H9 (cell line): ENCODE data around the gene HSPB8. TPM values are rescaled to one million over a fixed set of nuclear protein-coding genes. Genes with fewer than 3 reads are reported as not detected.

ENCODE experiments used
- DNase-seq: peaks from one replicate; pipeline ENCODE4 v3.0.0-alpha.2; 2017
- H2AFZ ChIP-seq: one replicate; pipeline ENCODE4 v1.6.1; 2013; ENCODE audit warnings: mild to moderate bottlenecking, low read length, control low read depth, moderate library complexity
- H2AK5ac ChIP-seq: 2 replicates; pipeline ENCODE4 v1.6.1; 2013; ENCODE audit warnings: low read length, control low read depth, mixed read lengths; ENCODE audit not compliant: insufficient read length
- H2BK120ac ChIP-seq: one replicate; pipeline ENCODE4 v1.6.1; 2013; ENCODE audit warnings: low read depth, mild to moderate bottlenecking, low read length, control low read depth, inconsistent platforms; ENCODE audit not compliant: poor library complexity, severe bottlenecking
- H2BK12ac ChIP-seq: 2 replicates; pipeline ENCODE4 v1.6.1; 2013; ENCODE audit warnings: low read length, control low read depth, mixed read lengths, low read depth; ENCODE audit not compliant: insufficient read length
- H2BK15ac ChIP-seq: 2 replicates; pipeline ENCODE4 v1.6.1; 2013; ENCODE audit warnings: low read depth, low read length, control low read depth
- H2BK20ac ChIP-seq: one replicate; pipeline ENCODE4 v1.6.1; 2013; ENCODE audit warnings: low read depth, mild to moderate bottlenecking, low read length, control low read depth, inconsistent platforms; ENCODE audit not compliant: poor library complexity, severe bottlenecking
- H2BK5ac ChIP-seq: 2 replicates; pipeline ENCODE4 v1.6.1; 2013; ENCODE audit warnings: low read length, control low read depth, mixed read lengths; ENCODE audit not compliant: insufficient read length
- H3K14ac ChIP-seq: 2 replicates; pipeline ENCODE4 v1.6.1; 2013; ENCODE audit warnings: low read length, control low read depth; ENCODE audit not compliant: insufficient read depth
- H3K18ac ChIP-seq: 2 replicates; pipeline ENCODE4 v1.6.1; 2013; ENCODE audit warnings: low read depth, mild to moderate bottlenecking, mixed read lengths, low read length, control low read depth; ENCODE audit not compliant: insufficient read length
- H3K23ac ChIP-seq: 2 replicates; pipeline ENCODE4 v1.6.1; 2013; ENCODE audit warnings: low read length, control low read depth, mixed read lengths, low read depth; ENCODE audit not compliant: insufficient read length
- H3K23me2 ChIP-seq: 2 replicates; pipeline ENCODE4 v1.6.1; 2013; ENCODE audit warnings: low read depth, mild to moderate bottlenecking, mixed read lengths, low read length, control low read depth; ENCODE audit not compliant: insufficient read length, poor library complexity, severe bottlenecking
- H3K27ac ChIP-seq: 2 replicates; pipeline ENCODE4 v1.5.1; 2013; ENCODE audit warnings: low read length, control low read depth, mixed read lengths, low read depth; ENCODE audit not compliant: insufficient read length
- H3K27me3 ChIP-seq: 2 replicates; pipeline ENCODE4 v1.6.1; 2013; ENCODE audit warnings: low read length, control low read depth, inconsistent platforms; ENCODE audit not compliant: insufficient read depth
- H3K4ac ChIP-seq: 2 replicates; pipeline ENCODE4 v1.6.1; 2013; ENCODE audit warnings: low read depth, mild to moderate bottlenecking, control low read depth, inconsistent platforms, low read length, moderate library complexity
- H3K4me1 ChIP-seq: 2 replicates; pipeline ENCODE4 v1.6.1; 2013; ENCODE audit warnings: low read length, control low read depth, inconsistent platforms; ENCODE audit not compliant: insufficient read depth
- H3K4me2 ChIP-seq: 2 replicates; pipeline ENCODE4 v1.6.1; 2013; ENCODE audit warnings: low read length, control low read depth, mixed read lengths; ENCODE audit not compliant: insufficient read length, insufficient read depth
- H3K56ac ChIP-seq: 2 replicates; pipeline ENCODE4 v1.6.1; 2013; ENCODE audit warnings: low read depth, mild to moderate bottlenecking, mixed read lengths, low read length, control low read depth; ENCODE audit not compliant: insufficient read length
- H3K79me1 ChIP-seq: 2 replicates; pipeline ENCODE4 v1.6.1; 2013; ENCODE audit warnings: low read depth, mild to moderate bottlenecking, moderate library complexity, low read length, control low read depth, inconsistent platforms; ENCODE audit not compliant: insufficient read depth, poor library complexity, severe bottlenecking
- H3K79me2 ChIP-seq: 2 replicates; pipeline ENCODE4 v1.6.1; 2013; ENCODE audit warnings: low read length, control low read depth, inconsistent platforms; ENCODE audit not compliant: insufficient read depth
- H3K9ac ChIP-seq: 2 replicates; pipeline ENCODE4 v1.6.1; 2013; ENCODE audit warnings: low read length, control low read depth, mixed read lengths; ENCODE audit not compliant: insufficient read length; ENCODE audit errors: extremely low read depth
- H3K9me3 ChIP-seq: one replicate; pipeline ENCODE4 v1.6.1; 2013; ENCODE audit warnings: low read depth, low read length, inconsistent platforms; ENCODE audit not compliant: control insufficient read depth
- H3T11ph ChIP-seq: one replicate; pipeline ENCODE4 v1.6.1; 2013; ENCODE audit warnings: mild to moderate bottlenecking, low read length, control low read depth, inconsistent platforms
- H4K20me1 ChIP-seq: one replicate; pipeline ENCODE4 v1.6.1; 2013; ENCODE audit not compliant: control insufficient read depth, insufficient read length, insufficient read depth
- H4K5ac ChIP-seq: 2 replicates; pipeline ENCODE4 v1.6.1; 2013; ENCODE audit warnings: low read depth, mild to moderate bottlenecking, mixed read lengths, low read length, control low read depth; ENCODE audit not compliant: insufficient read length
- H4K8ac ChIP-seq: replicated peaks from 2 replicates; pipeline ENCODE4 v1.6.1; 2013; ENCODE audit warnings: low read length, control low read depth, mixed read lengths, low read depth; ENCODE audit not compliant: insufficient read length
- H4K91ac ChIP-seq: 2 replicates; pipeline ENCODE4 v1.6.1; 2013; ENCODE audit warnings: low read depth, mild to moderate bottlenecking, moderate library complexity, mixed read lengths, low read length, control low read depth; ENCODE audit not compliant: insufficient read length
- H3K27ac Mint-ChIP-seq, 3 experiments: 2 replicates in 2 of 3; 3 replicates in 1 of 3; pipeline ENCODE4 v1.8.0; 2020 to 2021; ENCODE audit warnings: mixed read lengths in 3 of 3, mild to moderate bottlenecking in 1 of 3, moderate library complexity in 1 of 3
- H3K27me3 Mint-ChIP-seq: 2 replicates; pipeline ENCODE4 v1.8.0; 2021; ENCODE audit warnings: low read depth, mild to moderate bottlenecking, moderate library complexity, mixed read lengths
- H3K36me3 Mint-ChIP-seq, 3 experiments: 2 replicates in 2 of 3; 3 replicates in 1 of 3; pipeline ENCODE4 v1.8.0; 2020 to 2021; ENCODE audit warnings: low read depth in 3 of 3, mixed read lengths in 3 of 3; ENCODE audit not compliant: insufficient read depth in 1 of 3
- H3K4me1 Mint-ChIP-seq, 2 experiments: 2 replicates each; pipeline ENCODE4 v1.8.0; 2020; ENCODE audit warnings: mixed read lengths in 2 of 2
- H3K4me3 Mint-ChIP-seq, 2 experiments: 2 replicates in 1 of 2; 3 replicates in 1 of 2; pipeline ENCODE4 v1.8.0; 2020 to 2021; ENCODE audit warnings: mild to moderate bottlenecking in 2 of 2, mixed read lengths in 2 of 2, moderate library complexity in 1 of 2
- H3K9me3 Mint-ChIP-seq, 2 experiments: 2 replicates in 1 of 2; 3 replicates in 1 of 2; pipeline ENCODE4 v1.8.0; 2020; ENCODE audit warnings: mild to moderate bottlenecking in 2 of 2, mixed read lengths in 2 of 2, moderate library complexity in 1 of 2
- WGBS: extraction: QIAGEN DNeasy Blood & Tissue Kit; methylation state at CpG from one replicate; pipeline ENCODE4 v1.1.7; 2013; ENCODE audit warnings: missing lambda C conversion rate, low lambda C conversion rate, mixed read lengths; ENCODE audit not compliant: insufficient read length; ENCODE audit errors: extremely low coverage; 5-methylcytosine and 5-hydroxymethylcytosine counted together
- total RNA-seq: library from RNA; stranded (reverse); gene quantifications from 2 replicates; pipeline ENCODE4 v1.2.1, GENCODE V29; 2021
- TF ChIP-seq, protein P1 (sequence below): fragments of 200-600 bp; sonication (generic); conservative IDR thresholded peaks from 3 replicates; pipeline ENCODE4 v1.8.0; 2021; ENCODE audit warnings: antibody characterized with exemption, mild to moderate bottlenecking

The HSPB8 gene
- total RNA-seq, 1 experiment from 2014 or later, result 3.0 TPM

DNA sequence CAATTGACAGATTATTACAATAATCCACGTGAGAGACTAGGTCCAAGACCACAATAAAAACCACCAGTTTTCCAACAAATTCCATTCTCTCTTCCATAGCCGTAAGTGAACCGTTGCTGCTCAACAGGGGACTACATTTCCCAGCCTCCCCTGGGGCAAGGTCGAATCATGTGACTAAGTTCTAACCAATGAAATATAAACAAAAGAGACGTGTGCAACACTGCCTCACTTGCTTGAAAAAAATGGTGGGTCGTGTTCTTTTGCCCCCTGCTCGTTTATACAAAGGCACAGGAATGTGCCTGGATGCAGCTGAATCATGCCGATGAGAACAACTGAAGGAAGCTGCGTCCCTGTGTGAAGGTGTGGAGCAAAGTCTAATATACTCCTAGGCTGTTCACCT, 51.1 kb downstream of the HSPB8 start:
- Mint-ChIP-seq H3K27ac (peak overlapping the region in 2 of 3 experiments; percentile 92 to 93; a peak in 5 of 7 replicates), H3K4me1 (peaks cover 52 to 62% of the 10 kb centered on the region in 2 experiments), H3K36me3 (peaks cover 0 to 4% (median 0%) of the 10 kb centered on the region in 3 experiments; a peak in 4 of 7 replicates), H3K4me3 (peak overlapping the region; percentile 48 to 50; a peak in 3 of 5 replicates), H3K9me3 (no peaks in the 10 kb centered on the region; a peak in 2 of 5 replicates), H3K27me3 (peaks cover 8% of the 10 kb centered on the region; the same call in 1 of the 2 replicates)
- no CpG with 5 or more reads among the region's 9 CpGs for WGBS
- no peak overlapping the region for H3K18ac ChIP-seq
- no peak overlapping the region for H2BK5ac ChIP-seq
- no peak overlapping the region for H3K56ac ChIP-seq
- no peak overlapping the region for H3K14ac ChIP-seq
- no peaks in the 10 kb centered on the region for H3K79me1 ChIP-seq
- no peak overlapping the region for H4K8ac ChIP-seq
- H3K79me2 ChIP-seq, result no peaks in the 10 kb centered on the region
- no peak overlapping the region for H3K27ac ChIP-seq
- no peaks in the 10 kb centered on the region for H3K27me3 ChIP-seq
- H3T11ph ChIP-seq, result no peak overlapping the region
- no peak overlapping the region for H3K4ac ChIP-seq
- no peak overlapping the region for H3K9ac ChIP-seq
- no peak overlapping the region for H2AFZ ChIP-seq
- DNase-seq, result peak; percentile 90
- H3K9me3 ChIP-seq, result no peaks in the 10 kb centered on the region
- H2BK120ac ChIP-seq, result no peak overlapping the region
- TF ChIP-seq, protein P1, sequence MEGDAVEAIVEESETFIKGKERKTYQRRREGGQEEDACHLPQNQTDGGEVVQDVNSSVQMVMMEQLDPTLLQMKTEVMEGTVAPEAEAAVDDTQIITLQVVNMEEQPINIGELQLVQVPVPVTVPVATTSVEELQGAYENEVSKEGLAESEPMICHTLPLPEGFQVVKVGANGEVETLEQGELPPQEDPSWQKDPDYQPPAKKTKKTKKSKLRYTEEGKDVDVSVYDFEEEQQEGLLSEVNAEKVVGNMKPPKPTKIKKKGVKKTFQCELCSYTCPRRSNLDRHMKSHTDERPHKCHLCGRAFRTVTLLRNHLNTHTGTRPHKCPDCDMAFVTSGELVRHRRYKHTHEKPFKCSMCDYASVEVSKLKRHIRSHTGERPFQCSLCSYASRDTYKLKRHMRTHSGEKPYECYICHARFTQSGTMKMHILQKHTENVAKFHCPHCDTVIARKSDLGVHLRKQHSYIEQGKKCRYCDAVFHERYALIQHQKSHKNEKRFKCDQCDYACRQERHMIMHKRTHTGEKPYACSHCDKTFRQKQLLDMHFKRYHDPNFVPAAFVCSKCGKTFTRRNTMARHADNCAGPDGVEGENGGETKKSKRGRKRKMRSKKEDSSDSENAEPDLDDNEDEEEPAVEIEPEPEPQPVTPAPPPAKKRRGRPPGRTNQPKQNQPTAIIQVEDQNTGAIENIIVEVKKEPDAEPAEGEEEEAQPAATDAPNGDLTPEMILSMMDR, result no peak
- H4K91ac ChIP-seq, result no peak overlapping the region
- no peak overlapping the region for H3K23ac ChIP-seq
- peaks cover 6% of the 10 kb centered on the region; the same call in 1 of the 2 replicates for H3K4me1 ChIP-seq
- H4K5ac ChIP-seq, result no peak overlapping the region
- peak overlapping the region; percentile 31 for H3K4me2 ChIP-seq
- H4K20me1 ChIP-seq, result no peaks in the 10 kb centered on the region
- no peak overlapping the region for H2BK15ac ChIP-seq
- H3K23me2 ChIP-seq, result no peaks in the 10 kb centered on the region
- H2BK12ac ChIP-seq, result no peak overlapping the region
- H2BK20ac ChIP-seq, result no peak overlapping the region
- H2AK5ac ChIP-seq, result no peak overlapping the region
